Liver (tissue), 9 donors: ENCODE data around the gene OTOG. TPM values are rescaled to one million over a fixed set of nuclear protein-coding genes. Genes with fewer than 3 reads are reported as not detected.

Source experiments
- DNase-seq: peaks from one replicate; pipeline ENCODE4 v3.0.0-alpha.2; 2017; ENCODE audit warnings: low spot score
- H3K27ac ChIP-seq, 2 donors: one replicate each; pipeline ENCODE4 v1.7.0; 2013; ENCODE audit warnings: inconsistent platforms in 2 of 2, low read length in 2 of 2, control low read depth in 1 of 2, low read depth in 1 of 2, mild to moderate bottlenecking in 1 of 2
- H3K27me3 ChIP-seq, 4 donors: one replicate each; pipeline versions ENCODE4 v1.6.1 to v1.7.0; 2013; ENCODE audit warnings: low read length in 3 of 4, inconsistent platforms in 1 of 4, mild to moderate bottlenecking in 1 of 4, moderate library complexity in 1 of 4; ENCODE audit not compliant: control insufficient read depth in 4 of 4, insufficient read depth in 4 of 4
- H3K36me3 ChIP-seq, 4 donors: one replicate each; pipeline versions ENCODE4 v1.6.1 to v1.7.0; 2013; ENCODE audit warnings: low read length in 3 of 4, mild to moderate bottlenecking in 3 of 4, low read depth in 1 of 4, moderate library complexity in 1 of 4; ENCODE audit not compliant: control insufficient read depth in 4 of 4, insufficient read depth in 3 of 4
- H3K4me1 ChIP-seq, 4 donors: one replicate each; pipeline versions ENCODE4 v1.6.1 to v1.7.0; 2013; ENCODE audit warnings: low read length in 3 of 4, mild to moderate bottlenecking in 3 of 4, moderate library complexity in 1 of 4; ENCODE audit not compliant: control insufficient read depth in 4 of 4, insufficient read depth in 4 of 4
- H3K4me3 ChIP-seq, 3 donors: one replicate each; pipeline versions ENCODE4 v1.6.1 to v1.7.0; 2013; ENCODE audit warnings: low read length in 3 of 3, control low read depth in 1 of 3, low read depth in 1 of 3, mild to moderate bottlenecking in 1 of 3
- H3K9ac ChIP-seq, 2 donors: one replicate each; pipeline ENCODE4 v1.7.0; 2013; ENCODE audit warnings: low read length in 2 of 2, mild to moderate bottlenecking in 2 of 2, moderate library complexity in 2 of 2, control low read depth in 1 of 2, low read depth in 1 of 2
- H3K9me3 ChIP-seq, 4 donors: one replicate each; pipeline versions ENCODE4 v1.6.1 to v1.7.0; 2013; ENCODE audit warnings: low read length in 3 of 4; ENCODE audit not compliant: control insufficient read depth in 4 of 4
- EGR1 ChIP-seq, 2 donors: IDR thresholded peaks; 2 replicates each; pipeline ENCODE4 v1.6.1; 2016 to 2018; ENCODE audit warnings: antibody characterized with exemption in 2 of 2, low read depth in 2 of 2
- FOXA1 ChIP-seq: IDR thresholded peaks from 2 replicates; pipeline ENCODE4 v1.6.1; 2016; ENCODE audit warnings: antibody characterized with exemption
- GABPA ChIP-seq, 2 donors: IDR thresholded peaks in 1 of 2; conservative IDR thresholded peaks in 1 of 2; 2 replicates each; pipeline ENCODE4 v1.6.1; 2016; ENCODE audit warnings: antibody characterized with exemption in 2 of 2, mild to moderate bottlenecking in 1 of 2, moderate library complexity in 1 of 2
- HNF4A ChIP-seq, 2 donors: conservative IDR thresholded peaks; 2 replicates each; pipeline ENCODE4 v1.6.1; 2016; ENCODE audit warnings: antibody characterized with exemption in 2 of 2, mild to moderate bottlenecking in 2 of 2
- HNF4G ChIP-seq: IDR thresholded peaks from 2 replicates; pipeline ENCODE4 v1.6.1; 2016; ENCODE audit warnings: antibody characterized with exemption
- JUND ChIP-seq, 2 donors: IDR thresholded peaks; 2 replicates each; pipeline ENCODE4 v1.6.1; 2016; ENCODE audit warnings: antibody characterized with exemption in 2 of 2
- RAD21 ChIP-seq, 2 donors: IDR thresholded peaks; 2 replicates each; pipeline ENCODE4 v1.6.1; 2016; ENCODE audit warnings: antibody characterized with exemption in 2 of 2, mild to moderate bottlenecking in 2 of 2
- RXRA ChIP-seq, 2 donors: IDR thresholded peaks; 2 replicates each; pipeline ENCODE4 v1.6.1; 2017 to 2018; ENCODE audit warnings: antibody characterized with exemption in 2 of 2, mild to moderate bottlenecking in 1 of 2
- SP1 ChIP-seq: IDR thresholded peaks from 2 replicates; pipeline ENCODE4 v1.6.1; 2018; ENCODE audit warnings: antibody characterized with exemption, mild to moderate bottlenecking
- TAF1 ChIP-seq: conservative IDR thresholded peaks from 2 replicates; pipeline ENCODE4 v1.6.1; 2016; ENCODE audit warnings: antibody characterized with exemption, mild to moderate bottlenecking
- YY1 ChIP-seq: IDR thresholded peaks from 2 replicates; pipeline ENCODE4 v1.6.1; 2016; ENCODE audit warnings: antibody characterized with exemption, mild to moderate bottlenecking
- WGBS: extraction: QIAGEN DNeasy Blood & Tissue Kit; methylation state at CpG from one replicate; pipeline ENCODE4 v1.1.7; 2013; 5-methylcytosine and 5-hydroxymethylcytosine counted together
- polyA plus RNA-seq, 2 donors: library from polyadenylated mRNA; stranded (reverse) in 1 of 2; unstranded in 1 of 2; fragments of 200-250 nt in 1 of 2; fragments of >200 nt in 1 of 2; fragmentation: Nextera tagmentation in 1 of 2; extraction: Ambion mirVana in 1 of 2; gene quantifications; one replicate each; pipeline versions ENCODE4 v1.2.1 to v1.2.3, GENCODE V29; 2013 to 2015
- total RNA-seq, 2 donors: library from RNA; depleted of rRNA; stranded (reverse); fragments of >200 nt; gene quantifications; one replicate each; pipeline ENCODE4 v1.2.3, GENCODE V29; 2014
- TF ChIP-seq, protein P1 (sequence below): IDR thresholded peaks from 2 replicates; pipeline ENCODE4 v1.6.1; 2016; ENCODE audit warnings: antibody characterized with exemption
- TF ChIP-seq, protein P2 (sequence below): IDR thresholded peaks from 2 replicates; pipeline ENCODE4 v1.6.1; 2016; ENCODE audit warnings: antibody characterized with exemption
- TF ChIP-seq, protein P3 (sequence below): fragments of 150-350 bp; IDR thresholded peaks from 2 replicates; pipeline ENCODE4 v1.5.1; 2017; ENCODE audit warnings: improper control_type of control experiment, low read depth, low read length; ENCODE audit not compliant: missing input control
- TF ChIP-seq, protein P4 (sequence below): IDR thresholded peaks from 2 replicates; pipeline ENCODE4 v1.6.1; 2016; ENCODE audit warnings: antibody characterized with exemption, mild to moderate bottlenecking
- TF ChIP-seq, protein P5 (sequence below): IDR thresholded peaks from 2 replicates; pipeline ENCODE4 v1.6.1; 2016; ENCODE audit warnings: antibody characterized with exemption
- donor health status: healthy.
- donor health status: healthy.
- donor health status: healthy.
- donor health status: healthy.
- donor health status: healthy.

OTOG gene
- total and polyA plus RNA-seq, 4 donors, result not detected

DNA sequence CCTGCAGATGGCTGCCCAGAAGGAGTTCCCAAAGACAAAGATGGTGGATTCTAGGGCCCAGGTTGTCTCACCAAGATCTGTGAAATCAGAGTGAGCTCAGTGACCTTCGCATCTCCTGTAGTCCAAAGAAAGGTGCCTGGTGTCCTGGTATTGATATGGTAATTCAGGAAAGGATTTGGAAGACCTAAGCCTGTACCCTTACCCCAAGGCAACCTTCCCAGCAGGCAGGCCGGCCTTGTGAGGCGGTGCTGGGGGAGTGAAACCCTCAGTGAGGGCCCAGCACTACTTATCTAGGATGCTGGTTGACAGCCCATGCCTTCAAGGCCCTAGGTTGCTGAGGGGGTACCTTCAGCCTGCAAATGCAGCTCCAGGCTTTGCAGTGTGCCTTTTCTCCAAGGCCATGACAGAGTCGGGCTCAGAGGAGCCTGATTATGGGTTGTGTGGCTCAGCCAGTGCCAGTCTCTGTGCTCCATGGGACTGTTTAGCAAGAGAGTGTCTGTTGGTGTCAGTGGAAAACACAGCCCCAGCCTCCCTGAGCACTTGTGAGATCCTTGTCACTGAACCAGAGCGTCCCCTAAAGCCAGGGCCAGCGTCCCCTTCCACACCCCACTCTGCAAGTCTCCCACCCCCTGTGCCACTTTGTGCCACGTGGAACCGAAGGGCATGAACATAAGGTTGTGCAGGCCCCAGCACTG lies 99.5 kb downstream of the OTOG start:
- Histone ChIP-seq H3K27ac (no peak overlapping the region), H3K4me3 (no peak overlapping the region), H3K27me3 (peaks cover 0 to 4% (median 0%) of the 10 kb centered on the region in 4 donors), H3K36me3 (no peaks in the 10 kb centered on the region), H3K9ac (no peak overlapping the region), H3K9me3 (peaks cover 0 to 8% (median 3%) of the 10 kb centered on the region in 4 donors), H3K4me1 (no peaks in the 10 kb centered on the region)
- TF ChIP-seq, protein P1, sequence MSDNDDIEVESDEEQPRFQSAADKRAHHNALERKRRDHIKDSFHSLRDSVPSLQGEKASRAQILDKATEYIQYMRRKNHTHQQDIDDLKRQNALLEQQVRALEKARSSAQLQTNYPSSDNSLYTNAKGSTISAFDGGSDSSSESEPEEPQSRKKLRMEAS, result no peak
- TF ChIP-seq YY1, result no peak
- TF ChIP-seq HNF4G, result no peak
- TF ChIP-seq, protein P2, sequence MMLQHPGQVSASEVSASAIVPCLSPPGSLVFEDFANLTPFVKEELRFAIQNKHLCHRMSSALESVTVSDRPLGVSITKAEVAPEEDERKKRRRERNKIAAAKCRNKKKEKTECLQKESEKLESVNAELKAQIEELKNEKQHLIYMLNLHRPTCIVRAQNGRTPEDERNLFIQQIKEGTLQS, result no peak
- no peak for TF ChIP-seq JUND (IDR thresholded peaks at IDR 0.05)
- TF ChIP-seq, protein P3, sequence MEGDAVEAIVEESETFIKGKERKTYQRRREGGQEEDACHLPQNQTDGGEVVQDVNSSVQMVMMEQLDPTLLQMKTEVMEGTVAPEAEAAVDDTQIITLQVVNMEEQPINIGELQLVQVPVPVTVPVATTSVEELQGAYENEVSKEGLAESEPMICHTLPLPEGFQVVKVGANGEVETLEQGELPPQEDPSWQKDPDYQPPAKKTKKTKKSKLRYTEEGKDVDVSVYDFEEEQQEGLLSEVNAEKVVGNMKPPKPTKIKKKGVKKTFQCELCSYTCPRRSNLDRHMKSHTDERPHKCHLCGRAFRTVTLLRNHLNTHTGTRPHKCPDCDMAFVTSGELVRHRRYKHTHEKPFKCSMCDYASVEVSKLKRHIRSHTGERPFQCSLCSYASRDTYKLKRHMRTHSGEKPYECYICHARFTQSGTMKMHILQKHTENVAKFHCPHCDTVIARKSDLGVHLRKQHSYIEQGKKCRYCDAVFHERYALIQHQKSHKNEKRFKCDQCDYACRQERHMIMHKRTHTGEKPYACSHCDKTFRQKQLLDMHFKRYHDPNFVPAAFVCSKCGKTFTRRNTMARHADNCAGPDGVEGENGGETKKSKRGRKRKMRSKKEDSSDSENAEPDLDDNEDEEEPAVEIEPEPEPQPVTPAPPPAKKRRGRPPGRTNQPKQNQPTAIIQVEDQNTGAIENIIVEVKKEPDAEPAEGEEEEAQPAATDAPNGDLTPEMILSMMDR, result no peak
- TF ChIP-seq RXRA (IDR thresholded peaks at IDR 0.05), result no peak
- TF ChIP-seq RAD21 (IDR thresholded peaks at IDR 0.05), result no peak
- TF ChIP-seq, protein P4, sequence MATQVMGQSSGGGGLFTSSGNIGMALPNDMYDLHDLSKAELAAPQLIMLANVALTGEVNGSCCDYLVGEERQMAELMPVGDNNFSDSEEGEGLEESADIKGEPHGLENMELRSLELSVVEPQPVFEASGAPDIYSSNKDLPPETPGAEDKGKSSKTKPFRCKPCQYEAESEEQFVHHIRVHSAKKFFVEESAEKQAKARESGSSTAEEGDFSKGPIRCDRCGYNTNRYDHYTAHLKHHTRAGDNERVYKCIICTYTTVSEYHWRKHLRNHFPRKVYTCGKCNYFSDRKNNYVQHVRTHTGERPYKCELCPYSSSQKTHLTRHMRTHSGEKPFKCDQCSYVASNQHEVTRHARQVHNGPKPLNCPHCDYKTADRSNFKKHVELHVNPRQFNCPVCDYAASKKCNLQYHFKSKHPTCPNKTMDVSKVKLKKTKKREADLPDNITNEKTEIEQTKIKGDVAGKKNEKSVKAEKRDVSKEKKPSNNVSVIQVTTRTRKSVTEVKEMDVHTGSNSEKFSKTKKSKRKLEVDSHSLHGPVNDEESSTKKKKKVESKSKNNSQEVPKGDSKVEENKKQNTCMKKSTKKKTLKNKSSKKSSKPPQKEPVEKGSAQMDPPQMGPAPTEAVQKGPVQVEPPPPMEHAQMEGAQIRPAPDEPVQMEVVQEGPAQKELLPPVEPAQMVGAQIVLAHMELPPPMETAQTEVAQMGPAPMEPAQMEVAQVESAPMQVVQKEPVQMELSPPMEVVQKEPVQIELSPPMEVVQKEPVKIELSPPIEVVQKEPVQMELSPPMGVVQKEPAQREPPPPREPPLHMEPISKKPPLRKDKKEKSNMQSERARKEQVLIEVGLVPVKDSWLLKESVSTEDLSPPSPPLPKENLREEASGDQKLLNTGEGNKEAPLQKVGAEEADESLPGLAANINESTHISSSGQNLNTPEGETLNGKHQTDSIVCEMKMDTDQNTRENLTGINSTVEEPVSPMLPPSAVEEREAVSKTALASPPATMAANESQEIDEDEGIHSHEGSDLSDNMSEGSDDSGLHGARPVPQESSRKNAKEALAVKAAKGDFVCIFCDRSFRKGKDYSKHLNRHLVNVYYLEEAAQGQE, result no peak
- TF ChIP-seq HNF4A (conservative IDR thresholded peaks at IDR 0.05), result no peak
- TF ChIP-seq EGR1 (IDR thresholded peaks at IDR 0.05; ENCODE audit: low read depth in 2 of 2), result no peak
- TF ChIP-seq TAF1, result no peak
- no peak for TF ChIP-seq FOXA1
- TF ChIP-seq, protein P5, sequence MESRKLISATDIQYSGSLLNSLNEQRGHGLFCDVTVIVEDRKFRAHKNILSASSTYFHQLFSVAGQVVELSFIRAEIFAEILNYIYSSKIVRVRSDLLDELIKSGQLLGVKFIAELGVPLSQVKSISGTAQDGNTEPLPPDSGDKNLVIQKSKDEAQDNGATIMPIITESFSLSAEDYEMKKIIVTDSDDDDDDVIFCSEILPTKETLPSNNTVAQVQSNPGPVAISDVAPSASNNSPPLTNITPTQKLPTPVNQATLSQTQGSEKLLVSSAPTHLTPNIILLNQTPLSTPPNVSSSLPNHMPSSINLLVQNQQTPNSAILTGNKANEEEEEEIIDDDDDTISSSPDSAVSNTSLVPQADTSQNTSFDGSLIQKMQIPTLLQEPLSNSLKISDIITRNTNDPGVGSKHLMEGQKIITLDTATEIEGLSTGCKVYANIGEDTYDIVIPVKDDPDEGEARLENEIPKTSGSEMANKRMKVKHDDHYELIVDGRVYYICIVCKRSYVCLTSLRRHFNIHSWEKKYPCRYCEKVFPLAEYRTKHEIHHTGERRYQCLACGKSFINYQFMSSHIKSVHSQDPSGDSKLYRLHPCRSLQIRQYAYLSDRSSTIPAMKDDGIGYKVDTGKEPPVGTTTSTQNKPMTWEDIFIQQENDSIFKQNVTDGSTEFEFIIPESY, result no peak
- TF ChIP-seq SP1, result no peak
- no peak for TF ChIP-seq GABPA (IDR thresholded peaks at IDR 0.05 in 1 of 2, conservative IDR thresholded peaks at IDR 0.05 in 1 of 2)
- DNase-seq, result no peak
- WGBS, result 69% methylated on average over 8 of the region's 8 CpGs
